MCF 10A (cell line): ENCODE results near the gene SEM1. TPM values are rescaled to one million over a fixed set of nuclear protein-coding genes. Genes with fewer than 3 reads are reported as not detected.

Experiments
- BruUV-seq: library from RNA; stranded (reverse); fragments of 400-500 nt; replicated peaks from 2 replicates; lab custom pipeline; 2021; lab: Mats Ljungman, UMichigan
- CTCF ChIA-PET: fragments of 300-600 bp; sonication (Branson Sonifier 250); formaldehyde crosslinking; extraction: SDS; loops from one replicate; lab custom pipeline; 2021; ENCODE audit warnings: antibody characterized with exemption, inconsistent platforms; lab: Yijun Ruan, JAX
- POLR2A ChIA-PET: fragments of 300-600, 350-650 bp; sonication (Branson Sonifier 250); formaldehyde crosslinking; extraction: SDS; loops from one replicate; lab custom pipeline; 2020; ENCODE audit warnings: antibody characterized with exemption, inconsistent platforms; lab: Yijun Ruan, JAX
- DNase-seq: peaks from one replicate; pipeline ENCODE4 v3.0.0-alpha.2; 2018; ENCODE audit not compliant: unreplicated experiment
- H3K27ac Mint-ChIP-seq: one replicate; pipeline ENCODE4 v1.8.0; 2022; ENCODE audit warnings: mild to moderate bottlenecking, low read depth, mixed read lengths; ENCODE audit not compliant: unreplicated experiment
- H3K27me3 Mint-ChIP-seq: one replicate; pipeline ENCODE4 v1.8.0; 2022; ENCODE audit warnings: mixed read lengths; ENCODE audit not compliant: insufficient read depth, unreplicated experiment
- H3K36me3 Mint-ChIP-seq: one replicate; pipeline ENCODE4 v1.8.0; 2022; ENCODE audit warnings: mild to moderate bottlenecking, moderate library complexity, mixed read lengths; ENCODE audit not compliant: insufficient read depth, unreplicated experiment
- H3K4me1 Mint-ChIP-seq: one replicate; pipeline ENCODE4 v1.8.0; 2022; ENCODE audit warnings: mixed read lengths; ENCODE audit not compliant: insufficient read depth, unreplicated experiment
- H3K4me3 Mint-ChIP-seq: one replicate; pipeline ENCODE4 v1.8.0; 2022; ENCODE audit warnings: mild to moderate bottlenecking, moderate library complexity, mixed read lengths; ENCODE audit not compliant: unreplicated experiment
- H3K9me3 Mint-ChIP-seq: one replicate; pipeline ENCODE4 v1.8.0; 2022; ENCODE audit warnings: mixed read lengths; ENCODE audit not compliant: unreplicated experiment
- CTCF ChIP-seq: fragments of 200-600 bp; IDR thresholded peaks from one replicate; pipeline ENCODE4 v1.8.0; 2022; ENCODE audit warnings: antibody characterized with exemption, mild to moderate bottlenecking; ENCODE audit not compliant: unreplicated experiment
- intact Hi-C: fragments of 100-400 bp; cut with micrococcal nuclease; formaldehyde crosslinking; loops from 2 replicates; pipeline ENCODE4 v1.14.1; 2022
- total RNA-seq: library from RNA; stranded (reverse); gene quantifications from 2 replicates; pipeline ENCODE4 v1.2.3, GENCODE V29; 2022

Gene SEM1
- total RNA-seq, 1 experiment from 2014 or later: 70.3 TPM

- no TSS peak for BruUV-seq
- intact Hi-C loops: no loop called here
- H3K27ac Mint-ChIP-seq: no peak overlapping the region
- ChIA-PET CTCF (interaction anchor here (0.6 kb wide), 1 partner anchor 252 kb away, joined by 3 read pairs; no protein-coding TSS in a partner anchor), POLR2A (no interaction called here)
- H3K36me3 Mint-ChIP-seq: peaks cover 29% of the 10 kb centered on the region
- H3K4me1 Mint-ChIP-seq: no peaks in the 10 kb centered on the region
- peaks cover 14% of the 10 kb centered on the region for H3K9me3 Mint-ChIP-seq
- H3K27me3 Mint-ChIP-seq: no peaks in the 10 kb centered on the region
- H3K4me3 Mint-ChIP-seq: no peak overlapping the region
- no peak for TF ChIP-seq CTCF
- no peak for DNase-seq
These were observed 29.8 kb downstream of the SEM1 start for GRCh38 chr7:96679886-96680285.

GRCh38 chr7:96676919-96677318 lies 32.7 kb downstream of the SEM1 start:
- ChIA-PET CTCF (interaction anchor here (0.7 kb wide), 1 partner anchor 23 kb away, joined by 3 read pairs; no protein-coding TSS in a partner anchor), POLR2A (no interaction called here)
- Mint-ChIP-seq H3K4me1 (no peaks in the 10 kb centered on the region), H3K27me3 (no peaks in the 10 kb centered on the region), H3K4me3 (no peak overlapping the region), H3K9me3 (peaks cover 11% of the 10 kb centered on the region), H3K27ac (no peak overlapping the region), H3K36me3 (peaks cover 4% of the 10 kb centered on the region)
- DNase-seq: no peak
- TF ChIP-seq CTCF: no peak
- intact Hi-C loops: no loop called here
- BruUV-seq: no TSS peak

- POLR2A ChIA-PET: no interaction called here
- Mint-ChIP-seq H3K4me1 (no peaks in the 10 kb centered on the region), H3K27ac (no peak overlapping the region), H3K36me3 (peaks cover 4% of the 10 kb centered on the region), H3K4me3 (no peak overlapping the region), H3K27me3 (no peaks in the 10 kb centered on the region), H3K9me3 (no peaks in the 10 kb centered on the region)
- no TSS peak for BruUV-seq
- no peak for TF ChIP-seq CTCF
- DNase-seq: no peak
- CTCF ChIA-PET: interaction anchor here (0.6 to 1.1 kb wide), 5 partner anchors 24 to 496 kb away, joined by 3 to 4 read pairs (median 3); no protein-coding TSS in a partner anchor
- intact Hi-C loops: no loop called here
These were observed 34.1 kb downstream of the SEM1 start for GRCh38 chr7:96675548-96675947.

- Mint-ChIP-seq H3K36me3 (peaks cover 4% of the 10 kb centered on the region), H3K27ac (no peak overlapping the region), H3K4me3 (no peak overlapping the region), H3K4me1 (no peaks in the 10 kb centered on the region), H3K27me3 (no peaks in the 10 kb centered on the region), H3K9me3 (no peaks in the 10 kb centered on the region)
- CTCF ChIA-PET: no interaction called here
- intact Hi-C loops: no loop called here
- POLR2A ChIA-PET: no interaction called here
- no TSS peak for BruUV-seq
- TF ChIP-seq CTCF: no peak
- no peak for DNase-seq
These were observed 35.1 kb downstream of the SEM1 start for GRCh38 chr7:96674565-96674964.
